Measurements from ENCODE around the gene AP1M1. TPM values are rescaled to one million over a fixed set of nuclear protein-coding genes. Genes with fewer than 3 reads are reported as not detected.
"Not testable (repeated sequence)": the region's sequence is repeated elsewhere in the genome, so short reads cannot be mapped to it uniquely, and the experiment has no call there.

The AP1M1 gene
- total and polyA plus RNA-seq, 4 donors: 47.0 to 105 (median 81.9) TPM

DNA sequence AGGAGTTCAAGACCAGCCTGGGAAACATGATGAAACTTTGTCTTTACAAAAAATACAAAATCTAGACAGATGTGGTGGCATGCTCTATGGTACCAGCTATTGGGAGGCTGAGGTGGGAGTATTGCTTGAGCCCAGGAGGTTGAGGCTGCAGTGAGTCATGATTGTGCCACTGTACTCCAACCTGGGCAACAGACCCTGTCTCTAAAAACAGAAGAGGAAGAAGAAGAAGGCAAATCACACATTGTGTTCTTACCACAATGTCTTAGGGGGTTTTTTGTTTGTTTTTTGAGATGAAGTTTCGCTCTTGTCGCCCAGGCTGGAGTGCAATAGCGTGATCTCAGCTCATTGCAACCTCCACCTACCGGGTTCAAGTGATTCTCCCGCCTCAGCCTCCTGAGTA, 18.8 kb upstream of the AP1M1 start:
- not testable (repeated sequence) for H3K4me3 ChIP-seq (ENCODE audit: low read depth, low read length); H3K4me1 ChIP-seq (ENCODE audit: control insufficient read depth, insufficient read depth, low read length); H3K27me3 ChIP-seq (ENCODE audit: control insufficient read depth, insufficient read depth, low read length); H3K9me3 ChIP-seq (ENCODE audit: control insufficient read depth, insufficient read depth, low read length); H3K36me3 ChIP-seq (ENCODE audit: control insufficient read depth, insufficient read depth, low read length); H3K27ac ChIP-seq (ENCODE audit: low read depth, low read length); DNase-seq (ENCODE audit: low read depth in 4 of 6, low spot score in 6 of 6)
- no CpG with 5 or more reads among the region's 5 CpGs for WGBS (ENCODE audit: insufficient coverage)

- Histone ChIP-seq H3K4me3 (ENCODE audit: low read depth, low read length) (no peak overlapping the region), H3K36me3 (ENCODE audit: control insufficient read depth, insufficient read depth, low read length) (no peaks in the 10 kb centered on the region), H3K27ac (ENCODE audit: low read depth, low read length) (peak overlapping the region; percentile 25), H3K27me3 (ENCODE audit: control insufficient read depth, insufficient read depth, low read length) (no peaks in the 10 kb centered on the region), H3K9me3 (ENCODE audit: control insufficient read depth, insufficient read depth, low read length) (no peaks in the 10 kb centered on the region), H3K4me1 (ENCODE audit: control insufficient read depth, insufficient read depth, low read length) (peaks cover 5% of the 10 kb centered on the region)
- 60% methylated on average over 1 of the region's 4 CpGs for WGBS (ENCODE audit: insufficient coverage)
- DNase-seq (ENCODE audit: low read depth in 4 of 6, low spot score in 6 of 6): peak in 1 of 6 donors; percentile 40
These were observed 17.1 kb upstream of the AP1M1 start for GRCh38 chr19:16180611-16181010.

DNA sequence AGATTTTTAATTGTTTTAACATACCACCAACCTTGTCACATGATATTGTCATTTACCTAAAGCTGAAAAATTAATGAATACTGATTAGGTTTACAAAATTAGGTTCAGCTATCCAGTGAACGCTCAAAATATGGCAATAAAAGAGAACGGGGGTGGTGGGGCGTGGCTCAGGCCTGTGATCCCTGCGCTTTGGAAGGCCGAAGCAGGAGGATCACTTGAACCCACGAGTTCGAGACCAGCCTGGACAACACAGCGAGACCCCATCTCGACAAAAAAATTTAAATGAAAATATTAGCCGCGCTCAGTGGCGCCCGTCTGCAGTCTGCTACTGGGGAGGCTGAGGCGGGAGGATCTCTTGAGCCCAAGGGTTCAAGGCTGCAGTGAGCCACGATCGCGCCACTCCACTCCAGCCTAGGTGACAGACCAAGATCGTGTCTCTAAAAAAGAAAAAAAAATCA, 13.0 kb upstream of the AP1M1 start:
- Histone ChIP-seq H3K36me3 (ENCODE audit: control insufficient read depth, insufficient read depth, low read length) (peaks cover 22% of the 10 kb centered on the region), H3K9me3 (ENCODE audit: control insufficient read depth, insufficient read depth, low read length) (no peaks in the 10 kb centered on the region), H3K4me3 (ENCODE audit: low read depth, low read length) (peak overlapping the region; percentile 89), H3K27ac (ENCODE audit: low read depth, low read length) (peak overlapping the region; percentile 31), H3K4me1 (ENCODE audit: control insufficient read depth, insufficient read depth, low read length) (peaks cover 15% of the 10 kb centered on the region), H3K27me3 (ENCODE audit: control insufficient read depth, insufficient read depth, low read length) (no peaks in the 10 kb centered on the region)
- WGBS (ENCODE audit: insufficient coverage): 34% methylated on average over 16 of the region's 18 CpGs
- no peak for DNase-seq (ENCODE audit: low read depth in 4 of 6, low spot score in 6 of 6)

GRCh38 chr19:16185123-16185767, 12.5 kb upstream of the AP1M1 start, which contains the start of gene FAM32A:
FAM32A (plus strand) TSS chr19:16185410; CDS start chr19:16185443, 33 bp downstream.
- Histone ChIP-seq H3K27ac (ENCODE audit: low read depth, low read length) (peak within 1 kb of the TSS; percentile 62), H3K9me3 (ENCODE audit: control insufficient read depth, insufficient read depth, low read length) (no peaks in the 10 kb centered on the region), H3K4me1 (ENCODE audit: control insufficient read depth, insufficient read depth, low read length) (peaks cover 15% of the 10 kb centered on the region), H3K36me3 (ENCODE audit: control insufficient read depth, insufficient read depth, low read length) (peaks cover 27% of the 10 kb centered on the region), H3K27me3 (ENCODE audit: control insufficient read depth, insufficient read depth, low read length) (no peaks in the 10 kb centered on the region), H3K4me3 (ENCODE audit: low read depth, low read length) (peak within 1 kb of the TSS; percentile 89)
- DNase-seq (ENCODE audit: low read depth in 4 of 6, low spot score in 6 of 6): peak; percentile 99 to 100 (median 100)
- WGBS (ENCODE audit: insufficient coverage): under 1% methylated on average over 39 of the region's 39 CpGs

GRCh38 chr19:16185768-16186123, 12.0 kb upstream of the AP1M1 start:
- H3K4me3 ChIP-seq (ENCODE audit: low read depth, low read length): peak overlapping the region; percentile 89
- peak in 2 of 6 donors; percentile 54 to 64 for DNase-seq (ENCODE audit: low read depth in 4 of 6, low spot score in 6 of 6)
- H3K4me1 ChIP-seq (ENCODE audit: control insufficient read depth, insufficient read depth, low read length): peaks cover 15% of the 10 kb centered on the region
- 1% methylated on average over 20 of the region's 20 CpGs for WGBS (ENCODE audit: insufficient coverage)
- peaks cover 32% of the 10 kb centered on the region for H3K36me3 ChIP-seq (ENCODE audit: control insufficient read depth, insufficient read depth, low read length)
- no peaks in the 10 kb centered on the region for H3K9me3 ChIP-seq (ENCODE audit: control insufficient read depth, insufficient read depth, low read length)
- H3K27ac ChIP-seq (ENCODE audit: low read depth, low read length): peak overlapping the region; percentile 62
- no peaks in the 10 kb centered on the region for H3K27me3 ChIP-seq (ENCODE audit: control insufficient read depth, insufficient read depth, low read length)

DNA sequence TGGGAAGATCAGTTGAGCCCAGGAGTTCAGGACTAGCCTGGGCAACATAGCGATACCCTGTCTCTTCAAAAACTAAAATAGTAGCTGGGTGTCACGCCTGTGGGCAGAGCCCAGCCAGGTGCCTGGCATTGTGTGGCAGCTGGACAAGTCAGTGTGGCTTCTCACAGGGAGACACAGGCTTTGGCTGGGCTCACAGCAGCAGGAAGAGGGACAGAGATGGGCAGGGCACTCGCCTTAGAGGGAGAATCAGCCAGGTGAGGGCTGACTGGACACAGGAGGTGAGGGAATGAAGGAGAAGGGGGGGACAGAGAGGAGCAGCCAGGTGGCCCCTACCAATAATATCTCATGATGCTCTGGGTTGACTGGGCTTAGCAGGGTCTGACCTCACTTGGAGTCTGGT, 9.2 kb upstream of the AP1M1 start:
- Histone ChIP-seq H3K27ac (ENCODE audit: low read depth, low read length) (no peak overlapping the region), H3K9me3 (ENCODE audit: control insufficient read depth, insufficient read depth, low read length) (no peaks in the 10 kb centered on the region), H3K4me1 (ENCODE audit: control insufficient read depth, insufficient read depth, low read length) (peaks cover 15% of the 10 kb centered on the region), H3K4me3 (ENCODE audit: low read depth, low read length) (no peak overlapping the region), H3K27me3 (ENCODE audit: control insufficient read depth, insufficient read depth, low read length) (no peaks in the 10 kb centered on the region), H3K36me3 (ENCODE audit: control insufficient read depth, insufficient read depth, low read length) (peaks cover 58% of the 10 kb centered on the region)
- WGBS (ENCODE audit: insufficient coverage): 98% methylated on average over 3 of the region's 3 CpGs
- DNase-seq (ENCODE audit: low read depth in 4 of 6, low spot score in 6 of 6): no peak

- no peaks in the 10 kb centered on the region for H3K27me3 ChIP-seq (ENCODE audit: control insufficient read depth, insufficient read depth, low read length)
- 100% methylated on average over 3 of the region's 6 CpGs for WGBS (ENCODE audit: insufficient coverage)
- H3K4me1 ChIP-seq (ENCODE audit: control insufficient read depth, insufficient read depth, low read length): peaks cover 10% of the 10 kb centered on the region
- no peak overlapping the region for H3K4me3 ChIP-seq (ENCODE audit: low read depth, low read length)
- H3K9me3 ChIP-seq (ENCODE audit: control insufficient read depth, insufficient read depth, low read length): no peaks in the 10 kb centered on the region
- peaks cover 70% of the 10 kb centered on the region for H3K36me3 ChIP-seq (ENCODE audit: control insufficient read depth, insufficient read depth, low read length)
- no peak overlapping the region for H3K27ac ChIP-seq (ENCODE audit: low read depth, low read length)
- no peak for DNase-seq (ENCODE audit: low read depth in 4 of 6, low spot score in 6 of 6)
These were observed 7.5 kb upstream of the AP1M1 start for GRCh38 chr19:16190198-16190597.

- Histone ChIP-seq H3K27ac (ENCODE audit: low read depth, low read length) (no peak overlapping the region), H3K4me3 (ENCODE audit: low read depth, low read length) (no peak overlapping the region), H3K27me3 (ENCODE audit: control insufficient read depth, insufficient read depth, low read length) (no peaks in the 10 kb centered on the region), H3K36me3 (ENCODE audit: control insufficient read depth, insufficient read depth, low read length) (peaks cover 70% of the 10 kb centered on the region), H3K9me3 (ENCODE audit: control insufficient read depth, insufficient read depth, low read length) (no peaks in the 10 kb centered on the region), H3K4me1 (ENCODE audit: control insufficient read depth, insufficient read depth, low read length) (peaks cover 10% of the 10 kb centered on the region)
- no CpG with 5 or more reads among the region's 10 CpGs for WGBS (ENCODE audit: insufficient coverage)
- DNase-seq (ENCODE audit: low read depth in 4 of 6, low spot score in 6 of 6): no peak
These were observed 7.0 kb upstream of the AP1M1 start for GRCh38 chr19:16190736-16191135.

DNA sequence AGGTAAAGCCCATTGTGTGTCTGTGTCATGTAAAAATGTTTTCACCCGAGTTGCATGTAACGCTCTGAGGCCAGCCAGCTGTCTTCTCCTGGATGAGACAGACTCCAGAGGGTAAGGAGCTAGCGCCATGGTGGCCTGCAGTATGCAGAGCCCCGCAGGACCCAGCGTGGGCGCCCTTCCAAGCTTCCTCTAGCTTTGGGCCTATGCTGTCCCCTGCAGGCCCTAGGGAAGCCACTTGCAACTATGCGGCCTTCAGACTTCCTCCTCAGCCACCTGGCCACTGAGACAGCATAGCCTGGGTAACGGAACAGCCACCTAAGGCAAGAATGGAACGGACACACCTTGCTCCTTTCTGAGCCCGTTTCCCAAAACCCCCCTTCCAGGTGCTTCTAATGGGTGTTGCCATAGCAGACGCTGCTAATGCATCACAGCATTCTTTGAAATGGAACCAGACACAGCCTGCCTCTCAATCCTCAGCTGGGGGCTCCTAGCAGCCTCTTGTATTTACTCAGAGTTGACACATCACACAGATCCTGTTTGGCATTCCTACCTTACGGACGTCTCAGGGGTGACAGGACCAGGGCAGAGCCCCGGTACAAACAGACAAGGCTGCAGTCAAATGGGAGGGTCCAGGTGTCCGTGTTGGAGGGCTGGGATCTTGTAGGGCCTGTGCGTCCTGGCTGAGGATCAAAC, 6.3 kb upstream of the AP1M1 start:
- H3K4me3 ChIP-seq (ENCODE audit: low read depth, low read length): no peak overlapping the region
- H3K27ac ChIP-seq (ENCODE audit: low read depth, low read length): no peak overlapping the region
- no peaks in the 10 kb centered on the region for H3K27me3 ChIP-seq (ENCODE audit: control insufficient read depth, insufficient read depth, low read length)
- no peaks in the 10 kb centered on the region for H3K9me3 ChIP-seq (ENCODE audit: control insufficient read depth, insufficient read depth, low read length)
- no peak for DNase-seq (ENCODE audit: low read depth in 4 of 6, low spot score in 6 of 6)
- peaks cover 7% of the 10 kb centered on the region for H3K4me1 ChIP-seq (ENCODE audit: control insufficient read depth, insufficient read depth, low read length)
- WGBS (ENCODE audit: insufficient coverage): 87% methylated on average over 16 of the region's 16 CpGs
- H3K36me3 ChIP-seq (ENCODE audit: control insufficient read depth, insufficient read depth, low read length): peaks cover 70% of the 10 kb centered on the region

- Histone ChIP-seq H3K9me3 (ENCODE audit: control insufficient read depth, insufficient read depth, low read length) (no peaks in the 10 kb centered on the region), H3K27ac (ENCODE audit: low read depth, low read length) (no peak overlapping the region), H3K4me1 (ENCODE audit: control insufficient read depth, insufficient read depth, low read length) (peaks cover 5% of the 10 kb centered on the region), H3K27me3 (ENCODE audit: control insufficient read depth, insufficient read depth, low read length) (no peaks in the 10 kb centered on the region), H3K36me3 (ENCODE audit: control insufficient read depth, insufficient read depth, low read length) (peaks cover 58% of the 10 kb centered on the region), H3K4me3 (ENCODE audit: low read depth, low read length) (no peak overlapping the region)
- DNase-seq (ENCODE audit: low read depth in 4 of 6, low spot score in 6 of 6): no peak
- WGBS (ENCODE audit: insufficient coverage): 52% methylated on average over 6 of the region's 10 CpGs
These were observed 4.2 kb upstream of the AP1M1 start for GRCh38 chr19:16193466-16193865.

Data from spinal cord (tissue), 10 donors.